A673 (cell line): ENCODE results near the gene CIZ1. TPM values are rescaled to one million over a fixed set of nuclear protein-coding genes. Genes with fewer than 3 reads are reported as not detected.

Experiments
- BruUV-seq: library from RNA; stranded (reverse); fragments of 400-500 nt; replicated peaks from 2 replicates; lab custom pipeline; 2021; lab: Mats Ljungman, UMichigan
- CTCF ChIA-PET: fragments of 300-600 bp; sonication (Branson Sonifier 250); formaldehyde crosslinking; loops from one replicate; lab custom pipeline; 2022; ENCODE audit warnings: antibody characterized with exemption; lab: Charles Lee
- POLR2A ChIA-PET: fragments of 300-600 bp; sonication (Branson Sonifier 250); formaldehyde crosslinking; loops from one replicate; lab custom pipeline; 2022; ENCODE audit warnings: antibody characterized with exemption; ENCODE audit not compliant: low non-redundant PET; lab: Charles Lee
- DNase-seq: peaks from one replicate; pipeline ENCODE4 v3.0.0-alpha.2; 2015; ENCODE audit warnings: low spot score
- H3K27ac ChIP-seq: fragments of 200-600 bp; sonication (generic); 2 replicates; pipeline ENCODE4 v1.5.1; 2016; ENCODE audit warnings: mixed run types, low read depth, mild to moderate bottlenecking, mixed read lengths, antibody characterized with exemption, low read length; ENCODE audit not compliant: poor library complexity, severe bottlenecking
- H3K27me3 ChIP-seq: fragments of 200-600 bp; sonication (generic); replicated peaks from 2 replicates; pipeline ENCODE4 v1.6.1; 2017; ENCODE audit warnings: mixed run types, low read depth, mild to moderate bottlenecking, mixed read lengths, antibody characterized with exemption, low read length; ENCODE audit not compliant: insufficient read depth, poor library complexity
- H3K36me3 ChIP-seq: fragments of 200-600 bp; sonication (generic); 2 replicates; pipeline ENCODE4 v1.6.1; 2016; ENCODE audit warnings: mixed run types, mild to moderate bottlenecking, mixed read lengths, antibody characterized with exemption, low read length; ENCODE audit not compliant: insufficient read depth, poor library complexity, severe bottlenecking
- H3K4me1 ChIP-seq: fragments of 200-600 bp; sonication (generic); 2 replicates; pipeline ENCODE4 v1.6.1; 2017; ENCODE audit warnings: mixed run types, mild to moderate bottlenecking, mixed read lengths, antibody characterized with exemption, low read length; ENCODE audit not compliant: insufficient read depth, poor library complexity, severe bottlenecking
- H3K4me3 ChIP-seq: fragments of 200-600 bp; sonication (generic); 2 replicates; pipeline ENCODE4 v1.5.1; 2016; ENCODE audit warnings: low read depth, mixed run types, mild to moderate bottlenecking, mixed read lengths, low read length; ENCODE audit not compliant: poor library complexity, severe bottlenecking
- H3K9me3 ChIP-seq: fragments of 200-600 bp; sonication (generic); 2 replicates; pipeline ENCODE4 v1.6.1; 2016; ENCODE audit warnings: mixed run types, low read depth, mild to moderate bottlenecking, mixed read lengths, antibody characterized with exemption, low read length; ENCODE audit not compliant: poor library complexity, severe bottlenecking
- CTCF ChIP-seq: fragments of 300-800, 200-600 bp; sonication (generic); conservative IDR thresholded peaks from 2 replicates; pipeline ENCODE4 v1.5.1; 2017; ENCODE audit warnings: low read depth, mild to moderate bottlenecking, antibody characterized with exemption, low read length, moderate library complexity, mixed read lengths
- EZH2 ChIP-seq: fragments of 200-600 bp; sonication (generic); IDR thresholded peaks from 2 replicates; pipeline ENCODE4 v1.6.1; 2017; ENCODE audit warnings: borderline replicate concordance, low read depth, mild to moderate bottlenecking, mixed read lengths, antibody characterized with exemption, low read length; ENCODE audit not compliant: poor library complexity, severe bottlenecking
- intact Hi-C: fragments of 100-400 bp; cut with micrococcal nuclease; formaldehyde crosslinking; loops from one replicate; pipeline ENCODE4 v1.10.0; 2022; ENCODE audit not compliant: unreplicated experiment
- total RNA-seq: library from RNA; stranded (reverse); gene quantifications from 2 replicates; pipeline ENCODE4 v1.2.3, GENCODE V29; 2021

Gene CIZ1
- total RNA-seq, 1 experiment from 2014 or later: 158 TPM

GRCh38 chr9:128202648-128203023 lies 11.3 kb upstream of the CIZ1 start:
- Histone ChIP-seq H3K4me3 (no peak overlapping the region), H3K27ac (no peak overlapping the region), H3K36me3 (no peaks in the 10 kb centered on the region), H3K9me3 (no peaks in the 10 kb centered on the region), H3K27me3 (no peaks in the 10 kb centered on the region), H3K4me1 (peaks cover 3% of the 10 kb centered on the region)
- no TSS peak for BruUV-seq
- POLR2A ChIA-PET: no interaction called here
- intact Hi-C loops: no loop called here
- no peak for DNase-seq
- TF ChIP-seq EZH2 (no peak), CTCF (no peak)
- CTCF ChIA-PET: no interaction called here

GRCh38 chr9:128201441-128202369 lies 10.3 kb upstream of the CIZ1 start:
- POLR2A ChIA-PET: no interaction called here
- no peaks in the 10 kb centered on the region for H3K9me3 ChIP-seq
- H3K4me1 ChIP-seq: peaks cover 3% of the 10 kb centered on the region
- peak; percentile 74 for DNase-seq
- no peak overlapping the region for H3K27ac ChIP-seq
- BruUV-seq: no TSS peak
- intact Hi-C loops: no loop called here
- H3K36me3 ChIP-seq: no peaks in the 10 kb centered on the region
- H3K27me3 ChIP-seq: no peaks in the 10 kb centered on the region
- CTCF ChIA-PET: no interaction called here
- TF ChIP-seq CTCF (no peak), EZH2 (no peak)
- H3K4me3 ChIP-seq: no peak overlapping the region

GRCh38 chr9:128193469-128194096 lies 2.2 kb upstream of the CIZ1 start:
- Histone ChIP-seq H3K4me3 (no peak overlapping the region), H3K27ac (no peak overlapping the region), H3K9me3 (no peaks in the 10 kb centered on the region), H3K27me3 (no peaks in the 10 kb centered on the region), H3K4me1 (peaks cover 23% of the 10 kb centered on the region), H3K36me3 (peaks cover 13% of the 10 kb centered on the region)
- intact Hi-C loops: no loop called here
- TF ChIP-seq EZH2 (no peak), CTCF (no peak)
- ChIA-PET CTCF (interaction anchor here (1.2 kb wide), 1 partner anchor 50 kb away, joined by 3 read pairs; no protein-coding TSS in a partner anchor), POLR2A (no interaction called here)
- DNase-seq: no peak
- no TSS peak for BruUV-seq
